Measurements from ENCODE around the gene EPS8L3. TPM values are rescaled to one million over a fixed set of nuclear protein-coding genes. Genes with fewer than 3 reads are reported as not detected.
A peak's percentile ranks its signal among the peaks of the same experiment; 100 is the strongest.

EPS8L3 gene
- polyA plus RNA-seq, 1 donor from 2014 or later = not detected

DNA sequence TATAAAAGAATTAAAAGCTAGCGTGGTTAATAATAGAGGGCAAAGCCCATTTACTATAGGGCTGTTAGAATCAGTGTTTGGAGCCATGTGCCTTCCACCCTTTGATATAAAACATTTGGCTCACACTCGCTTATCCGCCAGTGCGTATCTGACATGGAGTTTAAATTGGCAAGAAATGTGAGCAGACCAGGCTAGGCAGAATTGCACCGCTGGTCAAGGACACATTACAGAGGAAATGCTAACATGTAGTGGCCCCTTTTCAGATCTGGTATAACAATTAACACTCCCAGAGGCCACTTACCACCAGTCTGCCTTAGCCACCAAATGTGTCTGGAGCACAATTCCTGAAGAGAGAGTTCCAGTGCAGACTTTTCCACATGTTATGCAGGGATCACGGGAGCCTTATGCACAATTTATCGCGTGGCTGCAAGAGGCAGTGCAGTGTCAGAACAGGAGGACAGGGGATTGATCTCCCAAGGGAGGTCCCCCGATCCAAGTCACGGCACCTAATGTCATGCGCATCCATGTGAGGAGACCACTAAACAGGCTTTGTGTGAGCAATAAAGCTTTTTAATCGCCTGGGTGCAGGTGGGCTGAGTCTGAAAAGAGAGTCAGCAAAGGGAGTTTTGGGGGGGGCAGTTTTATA, 36.9 kb downstream of the EPS8L3 start:
- Mint-ChIP-seq H3K4me3 (no peak overlapping the region), H3K4me1 (no peaks in the 10 kb centered on the region), H3K27me3 (no peaks in the 10 kb centered on the region), H3K9me3 (no peaks in the 10 kb centered on the region), H3K27ac (no peak overlapping the region), H3K36me3 (no peaks in the 10 kb centered on the region)

DNA sequence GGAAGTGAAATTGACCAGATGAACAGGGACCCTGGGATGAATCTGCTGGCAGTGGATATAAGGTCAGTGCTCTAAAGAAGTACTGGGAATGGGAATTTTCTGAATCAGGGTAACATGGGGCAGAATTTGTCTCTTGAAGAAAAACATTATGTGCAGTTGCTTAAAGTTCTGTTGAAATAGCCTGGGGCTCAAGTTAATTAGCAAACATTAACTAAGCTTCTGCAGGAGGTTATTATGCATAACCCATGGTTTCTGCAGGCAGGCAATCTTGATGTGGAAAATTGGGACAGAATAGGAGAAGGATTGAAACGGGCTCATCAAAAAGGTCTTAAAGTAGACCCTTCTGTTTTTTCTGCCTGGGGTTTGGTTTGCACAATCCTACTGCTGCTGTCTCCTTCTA, 37.7 kb downstream of the EPS8L3 start:
- Mint-ChIP-seq H3K27me3 (no peaks in the 10 kb centered on the region), H3K4me3 (no peak overlapping the region), H3K4me1 (no peaks in the 10 kb centered on the region), H3K36me3 (no peaks in the 10 kb centered on the region), H3K27ac (no peak overlapping the region), H3K9me3 (no peaks in the 10 kb centered on the region)

GRCh38 chr1:109725510-109725909, 38.2 kb downstream of the EPS8L3 start:
- Mint-ChIP-seq H3K9me3 (no peaks in the 10 kb centered on the region), H3K27me3 (no peaks in the 10 kb centered on the region), H3K27ac (no peak overlapping the region), H3K4me1 (no peaks in the 10 kb centered on the region), H3K4me3 (no peak overlapping the region), H3K36me3 (no peaks in the 10 kb centered on the region)

- Mint-ChIP-seq H3K9me3 (no peaks in the 10 kb centered on the region), H3K4me1 (no peaks in the 10 kb centered on the region), H3K36me3 (no peaks in the 10 kb centered on the region), H3K27ac (no peak overlapping the region), H3K27me3 (no peaks in the 10 kb centered on the region), H3K4me3 (no peak overlapping the region)
These were observed 38.8 kb downstream of the EPS8L3 start for GRCh38 chr1:109724933-109725332.

DNA sequence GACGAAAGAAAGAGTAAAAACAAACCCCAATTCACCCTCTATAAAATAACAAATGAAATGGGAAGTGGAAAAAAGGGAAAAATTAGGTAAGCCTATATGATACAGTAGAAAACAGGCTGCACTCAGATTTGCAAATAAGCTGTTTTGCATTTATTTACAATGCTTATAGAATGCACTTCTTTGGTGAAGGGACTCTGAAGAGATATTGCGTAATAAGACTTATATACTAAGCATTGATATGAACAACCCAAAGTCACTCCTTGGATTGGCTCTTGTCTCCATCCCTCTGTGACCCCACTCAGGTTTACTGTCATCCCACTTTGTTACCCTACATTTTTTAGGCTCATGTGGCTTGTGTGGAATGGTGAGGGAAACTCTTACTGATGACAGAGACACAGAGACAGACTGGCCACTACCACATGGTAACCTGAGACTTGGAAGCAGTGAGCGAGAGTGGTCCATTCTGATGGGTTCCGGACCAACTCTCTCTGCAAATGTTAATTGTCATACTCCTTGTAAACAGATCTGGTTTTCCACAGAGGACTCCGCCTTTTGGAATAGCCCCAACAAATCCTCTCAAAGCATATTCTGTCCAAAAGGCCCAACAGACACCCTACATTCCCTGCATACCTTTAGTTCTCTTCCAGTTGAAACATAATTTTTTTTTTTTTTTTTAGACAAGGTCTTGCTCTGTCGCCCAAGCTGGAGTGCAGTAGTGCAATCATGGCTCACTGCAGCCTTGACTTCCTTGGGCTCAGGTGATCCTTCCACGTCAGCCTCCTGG, 40.6 kb downstream of the EPS8L3 start:
- Mint-ChIP-seq H3K27me3 (no peaks in the 10 kb centered on the region), H3K4me1 (no peaks in the 10 kb centered on the region), H3K4me3 (no peak overlapping the region), H3K27ac (no peak overlapping the region), H3K36me3 (no peaks in the 10 kb centered on the region), H3K9me3 (no peaks in the 10 kb centered on the region)

GRCh38 chr1:109721971-109722370, 41.8 kb downstream of the EPS8L3 start:
- no peaks in the 10 kb centered on the region for H3K9me3 Mint-ChIP-seq
- H3K27me3 Mint-ChIP-seq = no peaks in the 10 kb centered on the region
- no peaks in the 10 kb centered on the region for H3K4me1 Mint-ChIP-seq

GRCh38 chr1:109721042-109721441, 42.7 kb downstream of the EPS8L3 start:
- H3K27ac Mint-ChIP-seq = no peak overlapping the region
- H3K27me3 Mint-ChIP-seq = no peaks in the 10 kb centered on the region
- no peak overlapping the region for H3K4me3 Mint-ChIP-seq
- no peaks in the 10 kb centered on the region for H3K4me1 Mint-ChIP-seq
- H3K36me3 Mint-ChIP-seq = no peaks in the 10 kb centered on the region
- no peaks in the 10 kb centered on the region for H3K9me3 Mint-ChIP-seq

More at GRCh38 chr1:109721971-109722370, 41.8 kb downstream of the EPS8L3 start:
- Mint-ChIP-seq H3K36me3 (no peaks in the 10 kb centered on the region), H3K27ac (no peak overlapping the region), H3K4me3 (no peak overlapping the region)

DNA sequence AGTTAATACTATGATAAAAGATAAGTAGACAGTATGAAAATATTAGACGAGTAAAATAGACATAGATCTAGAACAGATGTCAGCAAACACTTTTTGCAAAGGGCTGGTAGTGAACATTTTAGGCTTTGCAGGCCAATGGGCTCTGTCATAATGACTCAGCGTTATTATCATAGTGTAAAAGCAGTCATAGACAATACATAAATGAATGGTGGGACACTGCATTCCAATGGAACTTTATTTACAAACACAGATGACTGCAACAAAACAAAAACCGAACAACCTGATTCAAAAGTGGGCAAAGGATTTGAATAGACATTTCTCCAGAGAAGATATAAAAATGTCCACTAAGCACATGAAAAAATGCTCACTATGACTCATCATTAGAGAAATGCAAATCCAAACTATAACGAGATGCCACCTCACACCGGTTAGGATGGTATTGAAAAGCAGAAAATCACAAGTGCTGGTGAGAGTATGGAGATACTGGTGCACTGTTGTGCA, 44.3 kb downstream of the EPS8L3 start:
- H3K4me3 Mint-ChIP-seq = no peak overlapping the region
- no peaks in the 10 kb centered on the region for H3K9me3 Mint-ChIP-seq
- H3K27ac Mint-ChIP-seq = peak overlapping the region in 1 of 3 donors; percentile 9
- no peaks in the 10 kb centered on the region for H3K36me3 Mint-ChIP-seq
- no peaks in the 10 kb centered on the region for H3K27me3 Mint-ChIP-seq
- no peaks in the 10 kb centered on the region for H3K4me1 Mint-ChIP-seq

- H3K27me3 Mint-ChIP-seq = peaks cover 2% of the 10 kb centered on the region
These were observed 45.2 kb downstream of the EPS8L3 start for GRCh38 chr1:109718495-109718894.

DNA sequence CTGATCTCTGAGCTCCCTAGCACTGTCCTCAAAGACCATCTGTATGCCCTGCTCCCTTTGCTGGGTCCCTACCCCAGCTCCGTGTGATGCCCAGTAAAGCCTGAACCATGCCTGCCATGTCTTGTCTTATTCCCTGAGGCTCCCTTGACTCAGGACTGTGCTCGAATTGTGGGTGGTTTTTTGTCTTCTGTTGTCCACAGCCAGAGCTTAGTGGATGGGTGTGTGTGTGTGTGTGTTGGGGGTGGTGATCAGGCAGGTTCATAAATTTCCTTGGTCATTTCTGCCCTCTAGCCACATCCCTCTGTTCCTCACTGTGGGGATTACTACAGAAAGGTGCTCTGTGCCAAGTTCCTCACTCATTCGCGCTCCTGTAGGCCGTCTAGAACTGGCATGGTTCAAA, 46.0 kb downstream of the EPS8L3 start:
- Mint-ChIP-seq H3K4me1 (no peaks in the 10 kb centered on the region), H3K27me3 (peaks cover 5% of the 10 kb centered on the region), H3K4me3 (no peak overlapping the region), H3K36me3 (no peaks in the 10 kb centered on the region), H3K27ac (no peak overlapping the region), H3K9me3 (no peaks in the 10 kb centered on the region)

More at GRCh38 chr1:109718495-109718894, 45.2 kb downstream of the EPS8L3 start:
- no peak overlapping the region for H3K27ac Mint-ChIP-seq
- H3K4me3 Mint-ChIP-seq = no peak overlapping the region
- no peaks in the 10 kb centered on the region for H3K9me3 Mint-ChIP-seq
- H3K36me3 Mint-ChIP-seq = no peaks in the 10 kb centered on the region
- no peaks in the 10 kb centered on the region for H3K4me1 Mint-ChIP-seq

- no peaks in the 10 kb centered on the region for H3K4me1 Mint-ChIP-seq
- H3K36me3 Mint-ChIP-seq = no peaks in the 10 kb centered on the region
- no peak overlapping the region for H3K4me3 Mint-ChIP-seq
- peak overlapping the region in 1 of 3 donors; percentile 81 for H3K27ac Mint-ChIP-seq
- peaks cover 10% of the 10 kb centered on the region for H3K27me3 Mint-ChIP-seq
- no peaks in the 10 kb centered on the region for H3K9me3 Mint-ChIP-seq
These were observed 47.1 kb downstream of the EPS8L3 start for GRCh38 chr1:109716570-109717090.

GRCh38 chr1:109716121-109716520, 47.6 kb downstream of the EPS8L3 start:
- H3K27me3 Mint-ChIP-seq = peaks cover 10% of the 10 kb centered on the region
- no peaks in the 10 kb centered on the region for H3K9me3 Mint-ChIP-seq
- H3K36me3 Mint-ChIP-seq = no peaks in the 10 kb centered on the region
- no peak overlapping the region for H3K4me3 Mint-ChIP-seq
- H3K27ac Mint-ChIP-seq = peak overlapping the region in 1 of 3 donors; percentile 81
- no peaks in the 10 kb centered on the region for H3K4me1 Mint-ChIP-seq

- Mint-ChIP-seq H3K9me3 (no peaks in the 10 kb centered on the region), H3K27ac (no peak overlapping the region), H3K27me3 (peaks cover 10% of the 10 kb centered on the region), H3K4me1 (no peaks in the 10 kb centered on the region), H3K4me3 (no peak overlapping the region), H3K36me3 (no peaks in the 10 kb centered on the region)
These were observed 48.9 kb downstream of the EPS8L3 start for GRCh38 chr1:109714661-109715372.

GRCh38 chr1:109713636-109714035, 50.1 kb downstream of the EPS8L3 start:
- Mint-ChIP-seq H3K27ac (no peak overlapping the region), H3K4me3 (peak overlapping the region in 1 of 4 donors; percentile 10), H3K4me1 (no peaks in the 10 kb centered on the region), H3K36me3 (peaks cover 3% of the 10 kb centered on the region), H3K27me3 (peaks cover 10% of the 10 kb centered on the region), H3K9me3 (peaks cover 0 to 10% (median 9%) of the 10 kb centered on the region in 3 donors)

- peak overlapping the region in 1 of 4 donors; percentile 60 for H3K4me3 Mint-ChIP-seq
- H3K4me1 Mint-ChIP-seq = no peaks in the 10 kb centered on the region
- no peak overlapping the region for H3K27ac Mint-ChIP-seq
- H3K27me3 Mint-ChIP-seq = peaks cover 10% of the 10 kb centered on the region
- H3K36me3 Mint-ChIP-seq = peaks cover 6% of the 10 kb centered on the region
- H3K9me3 Mint-ChIP-seq = peaks cover 4 to 16% (median 15%) of the 10 kb centered on the region in 3 donors
These were observed 51.3 kb downstream of the EPS8L3 start for GRCh38 chr1:109712321-109712864.

Measured in IgD-negative memory B cell (primary cell).